HepG2 (cell line): Measurements from ENCODE around the gene PLBD1. TPM values are rescaled to one million over a fixed set of nuclear protein-coding genes. Genes with fewer than 3 reads are reported as not detected.

Experiments
- ATAC-seq: fragments of 200-7000 bp; cut with Tn5 transposase; 3 replicates; pipeline ENCODE4 v1.9.1; 2020; ENCODE audit warnings: mild to moderate bottlenecking, moderate library complexity
- Bru-seq: library from RNA; stranded (reverse); fragments of 400-500 nt; gene quantifications from one replicate; lab custom pipeline; 2021; lab: Mats Ljungman, UMichigan
- BruChase-seq, 2 experiments: library from RNA; stranded (reverse); fragments of 400-500 nt; gene quantifications; one replicate each; lab custom pipeline; 2021; lab: Mats Ljungman, UMichigan
- BruUV-seq: library from RNA; stranded (reverse); fragments of 400-500 nt; replicated peaks from 2 replicates; lab custom pipeline; 2021; lab: Mats Ljungman, UMichigan
- CTCF ChIA-PET: fragments of 300-600 bp; formaldehyde crosslinking; extraction: SDS; loops from one replicate; lab custom pipeline; 2021; ENCODE audit warnings: low total read pairs, inconsistent platforms, low intra/inter-chr PET ratio; lab: Yijun Ruan, JAX
- POLR2A ChIA-PET: fragments of 350-600 bp; sonication (Branson Sonifier 250); formaldehyde crosslinking; loops from one replicate; lab custom pipeline; 2020; ENCODE audit warnings: antibody characterized with exemption, inconsistent platforms; lab: Yijun Ruan, JAX
- DNase-seq: peaks from one replicate; pipeline ENCODE4 v3.0.0-alpha.2; 2015; ENCODE audit warnings: low spot score
- FAIRE-seq: peaks from 3 replicates; lab custom pipeline; 2011; peaks lifted over from hg19 to GRCh38; lab: Jason Lieb, UNC
- H2AFZ ChIP-seq: one replicate; pipeline ENCODE4 v1.6.1; 2011; ENCODE audit warnings: low read length, inconsistent platforms
- H3K27ac ChIP-seq: fragments of 300-600 bp; 3 replicates; pipeline ENCODE4 v1.8.0; 2011; ENCODE audit warnings: mixed run types, mild to moderate bottlenecking, mixed read lengths, low read length, inconsistent platforms; ENCODE audit not compliant: insufficient read depth; ENCODE audit errors: extremely low read length
- H3K27me3 ChIP-seq, 2 experiments: fragments of 200-600 bp in 1 of 2; 2 replicates in 1 of 2; 3 replicates in 1 of 2; pipeline versions ENCODE4 v1.6.0 to v1.8.0; 2011; ENCODE audit warnings: low read length in 2 of 2, mild to moderate bottlenecking in 2 of 2, moderate library complexity in 2 of 2, inconsistent platforms in 1 of 2; ENCODE audit not compliant: insufficient read depth in 2 of 2, control insufficient read depth in 1 of 2
- H3K36me3 ChIP-seq, 2 experiments: fragments of 200-600 bp in 1 of 2; replicated peaks in 1 of 2; 2 replicates in 1 of 2; 3 replicates in 1 of 2; pipeline versions ENCODE4 v1.5.1 to v1.8.0; 2011; ENCODE audit warnings: low read length in 2 of 2, inconsistent platforms in 1 of 2; ENCODE audit not compliant: insufficient read depth in 2 of 2, control insufficient read depth in 1 of 2
- H3K4me1 ChIP-seq: 2 replicates; pipeline ENCODE4 v1.5.1; 2012; ENCODE audit warnings: low read length, inconsistent platforms; ENCODE audit not compliant: insufficient read depth
- H3K4me2 ChIP-seq: 2 replicates; pipeline ENCODE4 v1.6.0; 2011; ENCODE audit warnings: low read depth, low read length, inconsistent platforms
- H3K4me3 ChIP-seq, 3 experiments: fragments of 200-600 bp in 1 of 3; sonication (generic), shearing (Covaris generic) in 1 of 3; replicated peaks in 1 of 3; 2 replicates each; pipeline ENCODE4 v1.5.1; 2011 to 2016; ENCODE audit warnings: low read length in 3 of 3, inconsistent platforms in 2 of 3, low read depth in 2 of 3, mild to moderate bottlenecking in 2 of 3, control low read depth in 1 of 3, mixed read lengths in 1 of 3; ENCODE audit not compliant: insufficient read depth in 1 of 3
- H3K79me2 ChIP-seq: one replicate; pipeline ENCODE4 v1.6.1; 2011; ENCODE audit warnings: low read length, inconsistent platforms; ENCODE audit not compliant: insufficient read depth
- H3K9ac ChIP-seq: 2 replicates; pipeline ENCODE4 v1.6.0; 2011; ENCODE audit warnings: mild to moderate bottlenecking, low read depth, low read length, inconsistent platforms; ENCODE audit not compliant: insufficient read depth
- H3K9me3 ChIP-seq: 2 replicates; pipeline ENCODE4 v1.5.1; 2012; ENCODE audit warnings: mild to moderate bottlenecking, low read length
- H4K20me1 ChIP-seq: 2 replicates; pipeline ENCODE4 v1.6.0; 2011; ENCODE audit warnings: inconsistent platforms, mild to moderate bottlenecking, low read length, moderate library complexity; ENCODE audit not compliant: insufficient read depth
- AKNA ChIP-seq: sonication (generic); formaldehyde crosslinking; IDR thresholded peaks from 2 replicates; pipeline ENCODE4 v1.4.0; 2020; ENCODE audit warnings: missing genetic modification reagents, borderline replicate concordance
- CREM ChIP-seq, 2 experiments: sonication (generic) in 1 of 2; formaldehyde crosslinking in 1 of 2; IDR thresholded peaks; 2 replicates each; pipeline versions ENCODE4 v1.4.0 to v1.6.1; 2016 to 2020; ENCODE audit warnings: antibody characterized with exemption in 1 of 2, mild to moderate bottlenecking in 1 of 2, missing genetic modification reagents in 1 of 2
- DR1 ChIP-seq: sonication (generic); formaldehyde crosslinking; IDR thresholded peaks from 2 replicates; pipeline ENCODE4 v1.8.0; 2021; ENCODE audit warnings: mild to moderate bottlenecking, missing genetic modification reagents, inconsistent platforms
- EEA1 ChIP-seq: sonication (generic); formaldehyde crosslinking; IDR thresholded peaks from 2 replicates; pipeline ENCODE4 v1.5.1; 2020; ENCODE audit warnings: mild to moderate bottlenecking, missing genetic modification reagents, borderline replicate concordance
- NFIB ChIP-seq: sonication (generic); formaldehyde crosslinking; IDR thresholded peaks from 2 replicates; pipeline ENCODE4 v1.9.0; 2021; ENCODE audit warnings: missing genetic modification reagents, mild to moderate bottlenecking, borderline replicate concordance
- PAWR ChIP-seq: sonication (generic); formaldehyde crosslinking; IDR thresholded peaks from 2 replicates; pipeline ENCODE4 v1.4.0; 2020; ENCODE audit warnings: missing genetic modification reagents, mild to moderate bottlenecking, borderline replicate concordance
- PCBP2 ChIP-seq: fragments of 200-400 bp; formaldehyde crosslinking; optimal IDR thresholded peaks from 2 replicates; pipeline ENCODE3; 2018; ENCODE audit warnings: low read length, low read depth; ENCODE audit not compliant: poor library complexity, severe bottlenecking
- PLRG1 ChIP-seq: fragments of 450-650 bp; conservative IDR thresholded peaks from 2 replicates; pipeline ENCODE4 v1.6.1; 2016
- SNRNP70 ChIP-seq: fragments of 200-400 bp; formaldehyde crosslinking; IDR thresholded peaks from 2 replicates; pipeline ENCODE4 v1.6.1; 2017; ENCODE audit warnings: mild to moderate bottlenecking, low read depth, low read length, moderate library complexity
- ZNF274 ChIP-seq: sonication (generic); formaldehyde crosslinking; IDR thresholded peaks from 2 replicates; pipeline ENCODE4 v1.5.1; 2020; ENCODE audit warnings: mild to moderate bottlenecking, missing genetic modification reagents
- ZNF576 ChIP-seq: sonication (generic); formaldehyde crosslinking; IDR thresholded peaks from 2 replicates; pipeline ENCODE4 v1.4.0; 2020; ENCODE audit warnings: mild to moderate bottlenecking, missing genetic modification reagents
- ZNF670 ChIP-seq: sonication (generic); formaldehyde crosslinking; IDR thresholded peaks from 2 replicates; pipeline ENCODE4 v1.8.0; 2022; ENCODE audit warnings: mild to moderate bottlenecking, missing genetic modification reagents, borderline replicate concordance
- ZNF7 ChIP-seq: IDR thresholded peaks from 2 replicates; pipeline ENCODE4 v1.6.1; 2016; ENCODE audit warnings: missing biosample characterization, missing genetic modification reagents
- ZNF777 ChIP-seq: sonication (generic); formaldehyde crosslinking; IDR thresholded peaks from 2 replicates; pipeline ENCODE4 v1.4.0; 2020; ENCODE audit warnings: missing genetic modification reagents
- WGBS: methylation state at CpG from one replicate; pipeline ENCODE4 v1.1.6; 2017; ENCODE audit warnings: low lambda C conversion rate; 5-methylcytosine and 5-hydroxymethylcytosine counted together
- in situ Hi-C: cut with HindIII; loops from 2 replicates; pipeline ENCODE4 v1.10.0; 2017; ENCODE audit warnings: low pct_unique_long_range_greater_than_20kb; ENCODE audit not compliant: extremely low pct_ligation_motif_present
- intact Hi-C: fragments of 100-400 bp; cut with micrococcal nuclease; formaldehyde crosslinking; loops from one replicate; pipeline ENCODE4 v1.10.0; 2022; ENCODE audit not compliant: unreplicated experiment
- long read RNA-seq, 2 experiments: library from RNA in 1 of 2; library from polyadenylated mRNA in 1 of 2; stranded (forward) in 1 of 2; unstranded in 1 of 2; transcript quantifications; one replicate each; pipeline ENCODE4 v2.0.0, GENCODE V29; 2019 to 2022
- polyA minus RNA-seq, 3 experiments: library from RNA; depleted of rRNA, polyadenylated mRNA; stranded (reverse); fragments of >200 nt; gene quantifications; 2 replicates each; pipeline ENCODE4 v1.2.3, GENCODE V29; 2011; ENCODE audit warnings: low replicate concordance in 1 of 3
- polyA plus RNA-seq, 8 experiments: library from polyadenylated mRNA; depleted of rRNA in 3 of 8; stranded (reverse) in 7 of 8; unstranded in 1 of 8; fragments of >200 nt; fragmentation: Illumina TruSeq in 4 of 8; extraction: Trizol in 4 of 8; gene quantifications; 2 replicates each; pipeline versions ENCODE4 v1.2.1 to v1.2.3, GENCODE V29; 2011 to 2016; ENCODE audit warnings: low read depth in 4 of 8, missing spikeins in 1 of 8, mixed read lengths in 1 of 8; ENCODE audit not compliant: insufficient read depth in 1 of 8
- total RNA-seq, 5 experiments: library from RNA; depleted of rRNA; stranded (reverse); fragments of >200 nt; fragmentation: Illumina TruSeq; extraction: Trizol; gene quantifications; 2 replicates each; pipeline ENCODE4 v1.2.3, GENCODE V29; 2016; ENCODE audit warnings: low read depth in 1 of 5

Gene PLBD1
- total RNA-seq (2016; rRNA removed; fragmentation: Illumina TruSeq; extraction: Trizol), result not detected in 2 replicates
- not detected in 2 replicates for total RNA-seq (2016; cell fraction: cytosol; rRNA removed; fragmentation: Illumina TruSeq; extraction: Trizol; ENCODE audit: low read depth)
- total RNA-seq (2016; cell fraction: insoluble cytoplasmic fraction; rRNA removed; fragmentation: Illumina TruSeq; extraction: Trizol), result not detected in 2 replicates
- not detected in 2 replicates for total RNA-seq (2016; cell fraction: membrane; rRNA removed; fragmentation: Illumina TruSeq; extraction: Trizol)
- total RNA-seq (2016; cell fraction: nucleus; rRNA removed; fragmentation: Illumina TruSeq; extraction: Trizol), result not detected in 2 replicates
- polyA plus RNA-seq (2011; rRNA removed), result not detected in 2 replicates
- polyA plus RNA-seq (2011; cell fraction: cytosol; rRNA removed), result not detected in 2 replicates
- polyA plus RNA-seq (2011; cell fraction: nucleus; rRNA removed), result not detected in 2 replicates
- polyA plus RNA-seq (2012), result not detected in 2 replicates
- not detected in 2 replicates for polyA plus RNA-seq (2016; cell fraction: cytosol; fragmentation: Illumina TruSeq; extraction: Trizol; ENCODE audit: low read depth)
- polyA plus RNA-seq (2016; cell fraction: insoluble cytoplasmic fraction; fragmentation: Illumina TruSeq; extraction: Trizol; ENCODE audit: low read depth), result not detected in 2 replicates
- not detected in 2 replicates for polyA plus RNA-seq (2016; cell fraction: membrane; fragmentation: Illumina TruSeq; extraction: Trizol; ENCODE audit: low read depth)
- not detected in 2 replicates for polyA plus RNA-seq (2016; cell fraction: nucleus; fragmentation: Illumina TruSeq; extraction: Trizol; ENCODE audit: insufficient read depth, low read depth)
- not detected in 2 replicates for polyA minus RNA-seq (2011; rRNA and poly(A)+ RNA removed; ENCODE audit: low replicate concordance)
- polyA minus RNA-seq (2011; cell fraction: cytosol; rRNA and poly(A)+ RNA removed), result not detected in 2 replicates
- polyA minus RNA-seq (2011; cell fraction: nucleus; rRNA and poly(A)+ RNA removed), result not detected in 2 replicates
- percentile 2 among the genes with signal in this experiment for Bru-seq, nascent RNA
- percentile 2 among the genes with signal in this experiment for BruChase-seq, experiment 1, labeled RNA remaining after a 6-hour chase
- BruChase-seq, experiment 2, labeled RNA remaining after a 2-hour chase, result percentile 3 among the genes with signal in this experiment
- long read RNA-seq, experiment 1, result 0 reads
- long read RNA-seq, experiment 2, result 0 reads

- Histone ChIP-seq H3K27me3 (no peaks in the 10 kb centered on the region; a peak in 1 of 5 replicates), H3K9me3 (no peaks in the 10 kb centered on the region), H3K9ac (no peak within 1 kb of the TSS), H2AFZ (no peak within 1 kb of the TSS), H3K27ac (no peak within 1 kb of the TSS), H3K36me3 (no peaks in the 10 kb centered on the region), H3K79me2 (no peaks in the 10 kb centered on the region), H3K4me2 (no peak within 1 kb of the TSS), H3K4me1 (no peaks in the 10 kb centered on the region), H3K4me3 (no peak within 1 kb of the TSS), H4K20me1 (no peaks in the 10 kb centered on the region)
- ATAC-seq, result peak; percentile 38
- in situ Hi-C loops, result no loop called here
- DNase-seq, result no peak
- ChIA-PET POLR2A (no interaction called here), CTCF (no interaction called here)
- intact Hi-C loops, result no loop called here
- no TSS peak for BruUV-seq
- 64% methylated on average over 18 of the region's 76 CpGs for WGBS
- FAIRE-seq, result no peak
- TF ChIP-seq SNRNP70, result no peak
- TF ChIP-seq EEA1, result no peak
- no peak for TF ChIP-seq NFIB (CRISPR knock-in tag)
- no peak for TF ChIP-seq PCBP2
- TF ChIP-seq ZNF7 (CRISPR knock-in tag), result no peak
- TF ChIP-seq ZNF274, result no peak
- no peak for TF ChIP-seq ZNF576 (CRISPR knock-in tag)
- TF ChIP-seq PAWR, result no peak
- no peak for TF ChIP-seq ZNF670 (CRISPR knock-in tag)
- TF ChIP-seq CREM (IDR thresholded peaks at IDR 0.05), result no peak
- TF ChIP-seq CREM (CRISPR knock-in tag; IDR thresholded peaks at IDR 0.05), result no peak
- no peak for TF ChIP-seq ZNF777 (CRISPR knock-in tag)
- TF ChIP-seq AKNA (CRISPR knock-in tag), result no peak
- no peak for TF ChIP-seq PLRG1
- no peak for TF ChIP-seq DR1 (CRISPR knock-in tag)
Observed at GRCh38 chr12:14567351-14568162, at the start of gene PLBD1. Gene PLBD1 (minus strand): TSS chr12:14567883. CDS start chr12:14567696, 187 bp downstream.
